SU-DHL-6 (cell line): Measurements from ENCODE around the gene EEFSEC.

Source experiments
- EZH2phosphoT487 ChIP-seq: fragments of 200-600 bp; sonication (generic), shearing (Covaris generic); conservative IDR thresholded peaks from 2 replicates; pipeline ENCODE4 v1.6.1; 2018; ENCODE audit warnings: mild to moderate bottlenecking, antibody characterized with exemption, low read length, moderate library complexity, mixed read lengths
- TF ChIP-seq, protein P1 (sequence below): fragments of 200-600 bp; sonication (generic); IDR thresholded peaks from one replicate; pipeline ENCODE4 v1.5.1; 2017; ENCODE audit warnings: antibody characterized with exemption, mild to moderate bottlenecking, low read length, moderate library complexity; ENCODE audit not compliant: insufficient read depth, poor library complexity, severe bottlenecking

DNA sequence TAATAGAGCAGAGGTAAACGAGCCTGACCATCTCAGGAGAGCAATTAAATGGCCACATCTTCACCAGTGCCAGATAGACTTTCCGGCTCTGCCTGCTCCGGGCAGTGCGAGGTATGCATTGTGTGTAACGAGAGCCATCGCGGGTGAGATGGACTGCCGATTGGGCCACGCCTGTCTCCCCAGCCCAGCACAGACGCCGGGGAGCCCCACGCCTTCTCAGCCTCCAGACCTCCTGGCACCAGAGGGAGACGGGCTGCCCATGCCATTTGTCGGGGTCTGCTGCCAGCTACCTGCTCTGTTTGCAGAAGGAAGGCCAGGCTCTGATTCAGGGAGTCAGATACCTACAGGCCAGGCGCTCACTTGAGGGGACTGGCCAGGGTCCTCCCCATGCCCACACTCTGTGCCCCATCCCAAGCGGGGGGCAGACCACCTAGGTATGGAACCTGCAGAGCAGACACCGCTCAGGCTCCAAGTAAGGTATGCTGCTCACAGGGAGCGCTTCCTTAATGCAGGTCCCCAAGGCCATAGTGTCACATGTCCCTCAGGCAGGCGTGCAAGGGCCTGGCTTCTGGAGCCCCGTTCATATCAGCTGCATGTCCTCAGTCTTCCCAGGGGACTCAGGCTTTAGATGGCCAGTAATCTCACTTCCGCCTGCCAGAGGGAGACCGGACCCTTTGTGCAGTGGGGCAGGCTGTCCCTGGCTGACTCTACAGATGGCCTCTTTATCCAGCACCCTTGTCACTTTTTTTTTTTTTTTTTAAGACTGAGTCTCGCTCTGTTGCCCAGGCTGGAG, 251.2 kb downstream of the EEFSEC start:
- TF ChIP-seq, protein P1, sequence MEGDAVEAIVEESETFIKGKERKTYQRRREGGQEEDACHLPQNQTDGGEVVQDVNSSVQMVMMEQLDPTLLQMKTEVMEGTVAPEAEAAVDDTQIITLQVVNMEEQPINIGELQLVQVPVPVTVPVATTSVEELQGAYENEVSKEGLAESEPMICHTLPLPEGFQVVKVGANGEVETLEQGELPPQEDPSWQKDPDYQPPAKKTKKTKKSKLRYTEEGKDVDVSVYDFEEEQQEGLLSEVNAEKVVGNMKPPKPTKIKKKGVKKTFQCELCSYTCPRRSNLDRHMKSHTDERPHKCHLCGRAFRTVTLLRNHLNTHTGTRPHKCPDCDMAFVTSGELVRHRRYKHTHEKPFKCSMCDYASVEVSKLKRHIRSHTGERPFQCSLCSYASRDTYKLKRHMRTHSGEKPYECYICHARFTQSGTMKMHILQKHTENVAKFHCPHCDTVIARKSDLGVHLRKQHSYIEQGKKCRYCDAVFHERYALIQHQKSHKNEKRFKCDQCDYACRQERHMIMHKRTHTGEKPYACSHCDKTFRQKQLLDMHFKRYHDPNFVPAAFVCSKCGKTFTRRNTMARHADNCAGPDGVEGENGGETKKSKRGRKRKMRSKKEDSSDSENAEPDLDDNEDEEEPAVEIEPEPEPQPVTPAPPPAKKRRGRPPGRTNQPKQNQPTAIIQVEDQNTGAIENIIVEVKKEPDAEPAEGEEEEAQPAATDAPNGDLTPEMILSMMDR = no peak
- no peak for TF ChIP-seq EZH2phosphoT487
